ENCODE measurements around the gene CEND1. TPM values are rescaled to one million over a fixed set of nuclear protein-coding genes. Genes with fewer than 3 reads are reported as not detected.

CEND1 gene
- total and polyA plus RNA-seq, 2 donors (not counting 3 experiments of a cell fraction or from before 2014, with no cell fraction given): 0.15 to 0.40 TPM

DNA sequence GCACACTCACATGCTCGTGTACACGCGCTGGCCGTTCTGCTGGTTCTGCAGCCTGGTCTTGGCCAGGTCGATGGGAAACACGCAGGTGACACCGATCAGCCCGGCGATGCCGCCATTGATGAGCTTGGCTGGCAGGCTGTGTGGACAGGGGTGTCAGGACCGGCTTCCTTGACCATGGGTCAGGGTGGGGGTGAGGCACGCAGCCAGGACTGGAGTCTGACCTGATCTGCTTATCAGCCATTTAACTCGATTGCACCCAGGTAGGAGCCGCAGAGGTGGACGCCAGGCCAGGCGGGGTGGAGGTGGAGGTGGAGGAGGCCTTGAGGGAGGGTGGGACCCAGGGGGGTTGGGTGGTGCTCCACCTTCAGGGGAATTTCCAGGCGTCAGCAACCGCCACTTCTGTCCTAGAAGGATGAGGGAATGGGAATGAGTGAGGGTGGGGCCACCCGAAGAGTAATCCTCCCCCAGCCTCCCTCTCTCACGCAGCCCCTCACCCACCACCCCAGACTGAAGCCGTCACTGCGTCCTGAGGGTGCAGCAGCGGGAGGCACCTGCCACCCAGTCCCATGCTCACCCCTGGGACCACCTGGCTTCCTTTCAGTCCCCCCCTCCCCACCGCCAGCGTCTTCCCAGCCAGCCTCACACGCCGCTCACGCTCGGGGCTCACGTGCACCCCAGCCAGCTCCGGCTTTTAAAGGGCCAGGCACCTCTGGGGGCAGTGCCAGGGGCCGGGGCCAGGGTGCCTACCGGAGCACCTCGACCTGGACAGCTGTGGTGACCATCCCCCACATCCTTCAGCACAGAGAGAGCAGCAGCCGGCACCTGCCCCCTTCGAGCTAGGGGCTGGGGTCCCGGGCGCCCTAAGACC is 5.1 kb upstream of the CEND1 start:
- no peak overlapping the region for H3K9ac ChIP-seq (replicated peaks; ENCODE audit: extremely low read depth, insufficient read depth, low read length)
- intact Hi-C loops (cut with micrococcal nuclease) (no loop called here), dilution Hi-C loops (cut with MboI; ENCODE audit: extremely low pct_ligation_motif_present, low sequenced_read_pairs) (no loop called here)
- H3K27ac ChIP-seq (ENCODE audit: insufficient read depth, low read depth, low read length): no peak overlapping the region
- H3K9me3 ChIP-seq (replicated peaks; ENCODE audit: control insufficient read depth, insufficient read depth, low read length): no peaks in the 10 kb centered on the region
- H4K20me1 ChIP-seq (replicated peaks; ENCODE audit: control insufficient read depth, extremely low read depth, insufficient read depth, low read length): no peaks in the 10 kb centered on the region
- no peaks in the 10 kb centered on the region for H3K27me3 ChIP-seq (ENCODE audit: control insufficient read depth in 2 of 2, insufficient read depth in 2 of 2, low read length in 2 of 2)
- ChIA-PET CTCF (interaction anchor here (2.0 kb wide), 1 partner anchor 11 kb away, joined by 9 read pairs; no protein-coding TSS in a partner anchor), POLR2A (no interaction called here)
- H3K4me1 ChIP-seq (ENCODE audit: control insufficient read depth, extremely low read depth, insufficient read depth, low read length): peaks cover 14% of the 10 kb centered on the region
- H2AFZ ChIP-seq (ENCODE audit: low read depth, low read length): no peak overlapping the region
- H3K9me1 ChIP-seq (replicated peaks; ENCODE audit: control insufficient read depth, extremely low read depth, insufficient read depth, low read length): no peaks in the 10 kb centered on the region
- TF ChIP-seq, protein P1, sequence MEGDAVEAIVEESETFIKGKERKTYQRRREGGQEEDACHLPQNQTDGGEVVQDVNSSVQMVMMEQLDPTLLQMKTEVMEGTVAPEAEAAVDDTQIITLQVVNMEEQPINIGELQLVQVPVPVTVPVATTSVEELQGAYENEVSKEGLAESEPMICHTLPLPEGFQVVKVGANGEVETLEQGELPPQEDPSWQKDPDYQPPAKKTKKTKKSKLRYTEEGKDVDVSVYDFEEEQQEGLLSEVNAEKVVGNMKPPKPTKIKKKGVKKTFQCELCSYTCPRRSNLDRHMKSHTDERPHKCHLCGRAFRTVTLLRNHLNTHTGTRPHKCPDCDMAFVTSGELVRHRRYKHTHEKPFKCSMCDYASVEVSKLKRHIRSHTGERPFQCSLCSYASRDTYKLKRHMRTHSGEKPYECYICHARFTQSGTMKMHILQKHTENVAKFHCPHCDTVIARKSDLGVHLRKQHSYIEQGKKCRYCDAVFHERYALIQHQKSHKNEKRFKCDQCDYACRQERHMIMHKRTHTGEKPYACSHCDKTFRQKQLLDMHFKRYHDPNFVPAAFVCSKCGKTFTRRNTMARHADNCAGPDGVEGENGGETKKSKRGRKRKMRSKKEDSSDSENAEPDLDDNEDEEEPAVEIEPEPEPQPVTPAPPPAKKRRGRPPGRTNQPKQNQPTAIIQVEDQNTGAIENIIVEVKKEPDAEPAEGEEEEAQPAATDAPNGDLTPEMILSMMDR (IDR thresholded peaks at IDR 0.05; ENCODE audit: extremely low read depth in 1 of 2, insufficient read depth in 1 of 2, low read depth in 1 of 2, low read length in 2 of 2): no peak
- TF ChIP-seq POLR2A (IDR thresholded peaks at IDR 0.05; ENCODE audit: low read depth, low read length) (no peak), POLR2AphosphoS5 (IDR thresholded peaks at IDR 0.05; ENCODE audit: insufficient read depth, low read depth, low read length) (no peak), FOS (IDR thresholded peaks at IDR 0.05; ENCODE audit: borderline replicate concordance, insufficient read depth, low read length) (no peak), EZH2 (IDR thresholded peaks at IDR 0.05; ENCODE audit: borderline replicate concordance, low read depth, low read length, severe bottlenecking) (no peak), JUN (IDR thresholded peaks at IDR 0.05; ENCODE audit: borderline replicate concordance, insufficient read depth, insufficient read length, low read depth) (no peak), MYC (IDR thresholded peaks at IDR 0.05; ENCODE audit: low read depth, low read length) (no peak), GATA2 (IDR thresholded peaks at IDR 0.05; ENCODE audit: insufficient read depth, insufficient read length, low read depth, low read length) (no peak)
- TF ChIP-seq, protein P2, sequence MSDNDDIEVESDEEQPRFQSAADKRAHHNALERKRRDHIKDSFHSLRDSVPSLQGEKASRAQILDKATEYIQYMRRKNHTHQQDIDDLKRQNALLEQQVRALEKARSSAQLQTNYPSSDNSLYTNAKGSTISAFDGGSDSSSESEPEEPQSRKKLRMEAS (IDR thresholded peaks at IDR 0.05; ENCODE audit: insufficient read depth, insufficient read length): no peak
- BruUV-seq (replicated peaks): no TSS peak
- DNase-seq (ENCODE audit: low read depth, low spot score) (no peak), FAIRE-seq (no peak)
- H3K36me3 ChIP-seq (ENCODE audit: control insufficient read depth in 2 of 2, extremely low read depth in 1 of 2, insufficient read depth in 2 of 2, low read length in 2 of 2): peaks cover 0 to 5% of the 10 kb centered on the region in 2 experiments
- H3K79me2 ChIP-seq (ENCODE audit: control insufficient read depth, insufficient read depth, low read length): peaks cover 11% of the 10 kb centered on the region
- no peak overlapping the region for H3K4me2 ChIP-seq (ENCODE audit: insufficient read depth, low read length)
- no peak overlapping the region for H3K4me3 ChIP-seq (replicated peaks in 1 of 3; ENCODE audit: insufficient read depth in 1 of 3, low read depth in 1 of 3, low read length in 3 of 3)
